Hepatocyte (in vitro differentiated cells): ENCODE measurements around the gene TMC2. TPM values are rescaled to one million over a fixed set of nuclear protein-coding genes. Genes with fewer than 3 reads are reported as not detected.

Experiments used
- DNase-seq: peaks from one replicate; pipeline ENCODE4 v3.0.0-alpha.2; 2016; ENCODE audit warnings: low spot score
- H2AFZ ChIP-seq: fragments of 200-600 bp; sonication (generic); 2 replicates; pipeline ENCODE4 v1.6.0; 2016; ENCODE audit warnings: antibody characterized with exemption, mild to moderate bottlenecking
- H3K27ac ChIP-seq: fragments of 200-600 bp; sonication (generic); 2 replicates; pipeline ENCODE4 v1.5.1; 2016; ENCODE audit warnings: mild to moderate bottlenecking
- H3K27me3 ChIP-seq: fragments of 200-600 bp; sonication (generic); 2 replicates; pipeline ENCODE4 v1.6.1; 2016
- H3K36me3 ChIP-seq: fragments of 200-600 bp; sonication (generic); replicated peaks from 2 replicates; pipeline ENCODE4 v1.5.1; 2016; ENCODE audit warnings: low read depth; ENCODE audit not compliant: insufficient read depth
- H3K4me1 ChIP-seq: fragments of 200-600 bp; sonication (generic); 2 replicates; pipeline ENCODE4 v1.5.1; 2016; ENCODE audit warnings: mild to moderate bottlenecking, moderate library complexity; ENCODE audit not compliant: insufficient read depth
- H3K4me2 ChIP-seq: fragments of 200-600 bp; sonication (generic); 2 replicates; pipeline ENCODE4 v1.6.0; 2016
- H3K4me3 ChIP-seq: fragments of 200-600 bp; sonication (generic); 2 replicates; pipeline ENCODE4 v1.5.1; 2016; ENCODE audit warnings: mild to moderate bottlenecking
- H3K79me2 ChIP-seq: fragments of 200-600 bp; sonication (generic); 2 replicates; pipeline ENCODE4 v1.6.0; 2017; ENCODE audit warnings: mild to moderate bottlenecking
- H3K9me2 ChIP-seq: fragments of 200-600 bp; sonication (generic); replicated peaks from 2 replicates; pipeline ENCODE4 v1.6.0; 2017; ENCODE audit warnings: mild to moderate bottlenecking; ENCODE audit not compliant: insufficient read depth
- H3K9me3 ChIP-seq: fragments of 200-600 bp; sonication (generic); 2 replicates; pipeline ENCODE4 v1.5.1; 2016; ENCODE audit warnings: low read depth, mild to moderate bottlenecking
- H4K20me1 ChIP-seq: fragments of 200-600 bp; sonication (generic); 2 replicates; pipeline ENCODE4 v1.6.0; 2016; ENCODE audit warnings: mild to moderate bottlenecking; ENCODE audit not compliant: insufficient read depth, poor library complexity, severe bottlenecking
- EZH2 ChIP-seq: fragments of 200-600 bp; sonication (generic); IDR thresholded peaks from 2 replicates; pipeline ENCODE4 v1.6.1; 2016; ENCODE audit warnings: antibody characterized with exemption, mild to moderate bottlenecking, borderline replicate concordance
- EZH2phosphoT487 ChIP-seq: fragments of 200-600 bp; sonication (generic); IDR thresholded peaks from one replicate; pipeline ENCODE4 v1.6.1; 2018; ENCODE audit warnings: antibody characterized with exemption, mild to moderate bottlenecking, low read depth, moderate library complexity; ENCODE audit not compliant: unreplicated experiment, severe bottlenecking
- WGBS: methylation state at CpG from one replicate; pipeline ENCODE4 v1.1.6; 2016; ENCODE audit warnings: low lambda C conversion rate; ENCODE audit errors: missing lambda C conversion rate; 5-methylcytosine and 5-hydroxymethylcytosine counted together
- polyA plus RNA-seq: library from polyadenylated mRNA; unstranded; fragments of >200 nt; fragmentation: Nextera tagmentation; extraction: Ambion mirVana; gene quantifications from 2 replicates; pipeline ENCODE4 v1.2.1, GENCODE V29; 2016
- total RNA-seq: library from RNA; depleted of rRNA; stranded (reverse); fragments of >200 nt; gene quantifications from 2 replicates; pipeline ENCODE4 v1.2.3, GENCODE V29; 2014
- TF ChIP-seq, protein P1 (sequence below): fragments of 200-600 bp; sonication (generic); IDR thresholded peaks from 2 replicates; pipeline ENCODE4 v1.5.1; 2016; ENCODE audit warnings: antibody characterized with exemption, mild to moderate bottlenecking; ENCODE audit not compliant: poor library complexity

TMC2 gene
- total and polyA plus RNA-seq, 2 experiments from 2014 or later: not detected

DNA sequence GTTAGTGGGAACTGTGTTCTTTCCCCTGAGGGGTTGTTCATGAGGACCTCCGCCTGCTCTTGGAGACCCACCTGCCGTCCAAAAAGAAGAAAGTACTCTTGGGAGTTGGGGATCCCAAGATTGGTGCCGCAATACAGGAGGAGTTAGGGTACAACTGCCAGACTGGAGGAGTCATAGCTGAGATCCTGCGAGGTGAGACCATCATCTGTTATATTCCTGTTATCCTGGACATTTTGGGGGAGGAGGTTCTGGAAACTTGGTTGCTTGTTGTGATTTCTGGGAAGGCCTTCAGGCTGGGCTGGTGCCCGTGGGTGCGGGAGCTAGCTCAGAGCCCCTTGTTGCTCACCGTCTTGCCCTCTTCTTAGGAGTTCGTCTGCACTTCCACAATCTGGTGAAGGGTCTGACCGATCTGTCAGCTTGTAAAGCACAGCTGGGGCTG lies 118.0 kb downstream of the TMC2 start:
- H3K79me2 ChIP-seq: peaks cover 38% of the 10 kb centered on the region
- no peaks in the 10 kb centered on the region for H3K27me3 ChIP-seq
- peaks cover 15% of the 10 kb centered on the region for H3K4me1 ChIP-seq
- 90% methylated on average over 9 of the region's 9 CpGs for WGBS
- H3K9me2 ChIP-seq: no peaks in the 10 kb centered on the region
- peaks cover 16% of the 10 kb centered on the region for H4K20me1 ChIP-seq
- H3K36me3 ChIP-seq: peaks cover 7% of the 10 kb centered on the region
- no peaks in the 10 kb centered on the region for H3K9me3 ChIP-seq
- H2AFZ ChIP-seq: no peak overlapping the region
- TF ChIP-seq EZH2: no peak
- TF ChIP-seq, protein P1, sequence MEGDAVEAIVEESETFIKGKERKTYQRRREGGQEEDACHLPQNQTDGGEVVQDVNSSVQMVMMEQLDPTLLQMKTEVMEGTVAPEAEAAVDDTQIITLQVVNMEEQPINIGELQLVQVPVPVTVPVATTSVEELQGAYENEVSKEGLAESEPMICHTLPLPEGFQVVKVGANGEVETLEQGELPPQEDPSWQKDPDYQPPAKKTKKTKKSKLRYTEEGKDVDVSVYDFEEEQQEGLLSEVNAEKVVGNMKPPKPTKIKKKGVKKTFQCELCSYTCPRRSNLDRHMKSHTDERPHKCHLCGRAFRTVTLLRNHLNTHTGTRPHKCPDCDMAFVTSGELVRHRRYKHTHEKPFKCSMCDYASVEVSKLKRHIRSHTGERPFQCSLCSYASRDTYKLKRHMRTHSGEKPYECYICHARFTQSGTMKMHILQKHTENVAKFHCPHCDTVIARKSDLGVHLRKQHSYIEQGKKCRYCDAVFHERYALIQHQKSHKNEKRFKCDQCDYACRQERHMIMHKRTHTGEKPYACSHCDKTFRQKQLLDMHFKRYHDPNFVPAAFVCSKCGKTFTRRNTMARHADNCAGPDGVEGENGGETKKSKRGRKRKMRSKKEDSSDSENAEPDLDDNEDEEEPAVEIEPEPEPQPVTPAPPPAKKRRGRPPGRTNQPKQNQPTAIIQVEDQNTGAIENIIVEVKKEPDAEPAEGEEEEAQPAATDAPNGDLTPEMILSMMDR: no peak
- no peak for TF ChIP-seq EZH2phosphoT487
- no peak overlapping the region for H3K4me3 ChIP-seq
- DNase-seq: no peak
- no peak overlapping the region for H3K27ac ChIP-seq
- H3K4me2 ChIP-seq: peak overlapping the region; percentile 95

DNA sequence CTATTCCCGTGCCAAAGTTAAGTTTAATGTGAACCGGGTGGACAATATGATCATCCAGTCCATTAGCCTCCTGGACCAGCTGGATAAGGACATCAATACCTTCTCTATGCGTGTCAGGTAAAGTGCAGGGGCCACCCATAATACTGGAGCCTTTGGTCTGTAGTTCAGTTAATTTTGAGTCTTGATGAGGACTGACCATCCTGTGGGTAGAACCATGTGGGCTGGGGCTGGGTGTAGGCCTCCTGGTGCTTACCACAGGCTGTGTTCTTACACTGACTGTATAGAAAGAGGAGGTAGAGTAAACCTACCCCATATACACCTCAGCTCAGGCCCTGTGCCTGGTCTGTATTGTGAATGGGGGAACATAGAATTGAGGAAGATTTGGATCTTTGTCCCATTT lies 118.5 kb downstream of the TMC2 start:
- no peak for DNase-seq
- Histone ChIP-seq H4K20me1 (peaks cover 16% of the 10 kb centered on the region), H3K9me2 (no peaks in the 10 kb centered on the region), H3K36me3 (peaks cover 7% of the 10 kb centered on the region), H3K4me1 (peaks cover 15% of the 10 kb centered on the region), H3K4me3 (no peak overlapping the region), H3K79me2 (peaks cover 38% of the 10 kb centered on the region), H3K4me2 (no peak overlapping the region), H2AFZ (no peak overlapping the region), H3K27ac (no peak overlapping the region), H3K27me3 (no peaks in the 10 kb centered on the region), H3K9me3 (no peaks in the 10 kb centered on the region)
- 96% methylated on average over 3 of the region's 3 CpGs for WGBS
- TF ChIP-seq, protein P1: no peak
- TF ChIP-seq EZH2 (no peak), EZH2phosphoT487 (no peak)

DNA sequence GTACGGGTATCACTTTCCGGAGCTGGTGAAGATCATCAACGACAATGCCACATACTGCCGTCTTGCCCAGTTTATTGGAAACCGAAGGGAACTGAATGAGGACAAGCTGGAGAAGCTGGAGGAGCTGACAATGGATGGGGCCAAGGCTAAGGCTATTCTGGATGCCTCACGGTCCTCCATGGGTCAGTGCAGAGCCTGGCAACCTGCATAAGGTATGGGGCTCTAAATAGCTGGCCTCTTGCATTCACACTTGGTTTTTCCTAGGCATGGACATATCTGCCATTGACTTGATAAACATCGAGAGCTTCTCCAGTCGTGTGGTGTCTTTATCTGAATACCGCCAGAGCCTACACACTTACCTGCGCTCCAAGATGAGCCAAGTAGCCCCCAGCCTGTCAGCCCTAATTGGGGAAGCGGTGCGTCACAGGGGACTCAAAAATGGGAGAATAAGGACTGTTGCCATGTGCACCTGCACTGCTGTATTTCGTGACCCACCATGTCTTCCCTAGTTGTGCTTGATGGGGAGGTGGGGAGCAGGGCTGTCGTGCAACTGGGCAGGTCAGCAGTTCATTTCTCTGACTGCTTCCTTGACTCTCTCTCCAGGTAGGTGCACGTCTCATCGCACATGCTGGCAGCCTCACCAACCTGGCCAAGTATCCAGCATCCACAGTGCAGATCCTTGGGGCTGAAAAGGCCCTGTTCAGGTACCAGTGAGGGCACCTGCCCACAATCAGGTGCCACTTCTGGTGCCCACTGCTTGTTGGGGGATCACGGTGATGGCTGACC lies 119.2 kb downstream of the TMC2 start:
- H3K4me2 ChIP-seq: no peak overlapping the region
- no peak for DNase-seq

DNA sequence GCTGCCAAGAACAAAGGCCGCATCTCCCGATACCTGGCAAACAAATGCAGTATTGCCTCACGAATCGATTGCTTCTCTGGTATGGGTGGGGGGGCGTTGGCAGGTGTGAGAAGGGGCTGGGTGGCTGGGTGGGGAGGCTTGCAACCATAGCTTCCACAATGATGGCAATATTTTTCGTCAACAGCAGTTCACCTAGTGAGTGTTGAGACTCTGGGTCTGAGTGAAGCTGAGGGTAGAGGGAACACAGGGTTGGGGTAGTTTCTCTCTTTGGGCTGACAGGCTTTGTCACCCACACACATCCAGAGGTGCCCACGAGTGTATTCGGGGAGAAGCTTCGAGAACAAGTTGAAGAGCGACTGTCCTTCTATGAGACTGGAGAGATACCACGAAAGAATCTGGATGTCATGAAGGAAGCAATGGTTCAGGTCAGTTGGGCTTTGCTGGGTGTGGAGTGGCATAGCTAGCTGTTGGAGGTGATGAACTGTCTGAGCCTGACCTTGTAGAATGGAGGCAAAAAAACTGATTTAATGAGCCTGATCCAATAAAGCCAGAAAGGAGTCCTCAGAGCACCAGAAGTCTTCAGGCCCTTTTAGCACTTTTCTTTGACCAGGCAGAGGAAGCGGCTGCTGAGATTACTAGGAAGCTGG lies 120.2 kb downstream of the TMC2 start:
- Histone ChIP-seq H3K9me3 (no peaks in the 10 kb centered on the region), H3K4me2 (no peak overlapping the region), H3K79me2 (peaks cover 29% of the 10 kb centered on the region), H3K36me3 (peaks cover 7% of the 10 kb centered on the region), H3K4me1 (peaks cover 8% of the 10 kb centered on the region), H4K20me1 (peaks cover 16% of the 10 kb centered on the region), H2AFZ (no peak overlapping the region), H3K9me2 (no peaks in the 10 kb centered on the region), H3K4me3 (no peak overlapping the region), H3K27ac (no peak overlapping the region), H3K27me3 (no peaks in the 10 kb centered on the region)
- WGBS: 93% methylated on average over 12 of the region's 12 CpGs
- no peak for DNase-seq
- TF ChIP-seq, protein P1: no peak
- TF ChIP-seq EZH2phosphoT487 (no peak), EZH2 (no peak)

More for the DNA sequence above, 119.2 kb downstream of the TMC2 start:
- H3K27me3 ChIP-seq: no peaks in the 10 kb centered on the region
- no peak for TF ChIP-seq EZH2phosphoT487
- peaks cover 7% of the 10 kb centered on the region for H3K36me3 ChIP-seq
- WGBS: 95% methylated on average over 17 of the region's 17 CpGs
- peaks cover 15% of the 10 kb centered on the region for H3K4me1 ChIP-seq
- H2AFZ ChIP-seq: no peak overlapping the region
- H3K79me2 ChIP-seq: peaks cover 34% of the 10 kb centered on the region
- H3K9me3 ChIP-seq: no peaks in the 10 kb centered on the region
- no peak overlapping the region for H3K27ac ChIP-seq
- no peak overlapping the region for H3K4me3 ChIP-seq
- no peaks in the 10 kb centered on the region for H3K9me2 ChIP-seq
- H4K20me1 ChIP-seq: peaks cover 16% of the 10 kb centered on the region
